ENCODE results near the gene JAKMIP2. TPM values are rescaled to one million over a fixed set of nuclear protein-coding genes. Genes with fewer than 3 reads are reported as not detected.

JAKMIP2 gene
- total RNA-seq, 2 donors from 2014 or later: 0.10 to 0.42 TPM

DNA sequence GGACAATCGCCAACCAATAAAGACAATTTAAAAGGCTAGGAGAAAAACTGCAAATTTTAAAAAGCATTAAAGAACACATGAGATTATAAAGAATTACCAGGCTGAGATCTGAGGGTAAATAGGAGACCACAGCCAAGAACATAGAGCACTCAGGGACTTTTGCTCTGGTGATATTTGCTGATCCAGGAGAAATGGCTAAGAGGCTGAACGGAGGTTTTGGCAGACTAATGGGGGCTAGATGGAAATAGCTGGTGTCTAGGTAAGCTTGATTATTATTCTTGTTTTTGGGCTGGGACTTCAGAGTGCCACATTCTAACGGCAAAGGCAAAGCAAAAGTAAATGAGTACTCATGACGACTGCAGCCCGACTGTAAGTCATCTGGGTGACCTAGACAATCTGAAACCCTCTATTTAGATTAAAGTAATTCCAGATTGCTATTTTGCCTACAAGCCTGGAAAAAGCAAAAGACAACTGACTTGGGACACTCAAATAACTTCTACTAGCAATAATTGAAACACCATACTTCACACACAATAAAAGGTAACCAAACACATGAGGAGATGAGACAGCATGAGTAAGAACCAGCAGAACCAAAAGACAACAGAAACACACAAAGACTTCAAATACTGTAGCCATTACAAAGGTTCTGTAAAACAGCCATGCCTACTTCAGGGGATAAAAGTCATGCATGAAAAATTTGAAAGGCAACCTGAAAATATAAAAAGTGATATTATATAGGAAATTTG lies 68.8 kb downstream of the JAKMIP2 start:
- intact Hi-C loops (cut with DNase I): no loop called here
- DNase-seq (ENCODE audit: low spot score): no peak

DNA sequence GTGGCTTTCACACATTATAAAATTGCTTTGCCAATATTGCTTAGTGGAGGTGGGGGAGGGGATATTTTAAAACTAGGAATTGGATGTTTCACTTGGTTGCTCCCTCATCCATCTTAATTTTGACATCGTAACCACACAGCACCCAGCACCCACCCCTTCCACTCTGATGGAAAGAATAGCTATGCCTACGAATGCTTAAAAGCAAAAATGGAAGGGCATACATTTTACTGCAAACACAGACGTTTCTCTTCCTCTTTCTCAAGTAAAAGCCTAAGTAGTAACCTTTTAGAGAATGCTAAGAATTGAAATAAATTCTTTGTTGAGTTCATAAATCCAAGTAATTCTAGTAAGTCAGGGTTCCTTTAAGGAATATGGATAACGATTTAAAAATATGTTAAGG lies 69.9 kb downstream of the JAKMIP2 start:
- intact Hi-C loops (cut with DNase I): no loop called here
- no peak for DNase-seq (ENCODE audit: low spot score)

DNA sequence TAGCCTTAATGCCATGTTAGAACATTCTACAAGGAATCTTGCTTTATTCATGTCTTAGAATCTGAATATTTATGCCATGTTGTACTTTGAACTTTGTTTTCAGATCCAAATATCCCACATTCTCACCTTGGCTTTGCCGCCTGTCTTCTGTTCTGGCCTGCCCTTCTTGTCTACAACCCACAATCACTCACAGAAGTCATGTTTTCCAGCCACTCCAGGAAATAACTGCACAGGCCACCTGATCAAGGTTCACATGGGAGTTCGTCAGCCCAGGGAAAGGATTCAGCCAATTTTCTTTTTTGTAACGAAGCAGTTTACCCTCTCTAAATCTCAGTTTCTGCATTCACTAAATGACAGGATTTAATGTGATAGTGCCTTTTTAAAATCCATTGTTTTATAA lies 70.5 kb downstream of the JAKMIP2 start:
- no peak for DNase-seq (ENCODE audit: low spot score)
- intact Hi-C loops (cut with DNase I): no loop called here

DNA sequence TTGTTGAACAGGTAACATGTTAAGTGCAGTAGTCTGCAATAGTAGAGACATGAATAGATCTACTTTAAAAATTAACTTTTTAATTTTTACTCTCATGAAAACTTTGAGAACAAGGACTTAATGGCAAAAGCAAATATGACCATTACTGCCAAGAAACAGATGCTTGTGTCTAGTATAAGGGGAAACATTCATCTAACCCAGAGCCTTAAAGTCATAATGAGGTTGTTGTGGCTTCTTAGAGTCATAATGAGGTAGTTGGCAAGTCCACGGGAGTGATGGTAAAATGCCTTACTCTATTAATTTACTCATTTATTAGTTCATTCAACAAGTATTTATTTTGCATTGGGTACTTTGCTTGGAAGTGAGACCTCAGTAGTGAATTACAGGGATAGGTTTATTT lies 71.5 kb downstream of the JAKMIP2 start:
- DNase-seq (ENCODE audit: low spot score): no peak
- intact Hi-C loops (cut with DNase I): no loop called here

DNA sequence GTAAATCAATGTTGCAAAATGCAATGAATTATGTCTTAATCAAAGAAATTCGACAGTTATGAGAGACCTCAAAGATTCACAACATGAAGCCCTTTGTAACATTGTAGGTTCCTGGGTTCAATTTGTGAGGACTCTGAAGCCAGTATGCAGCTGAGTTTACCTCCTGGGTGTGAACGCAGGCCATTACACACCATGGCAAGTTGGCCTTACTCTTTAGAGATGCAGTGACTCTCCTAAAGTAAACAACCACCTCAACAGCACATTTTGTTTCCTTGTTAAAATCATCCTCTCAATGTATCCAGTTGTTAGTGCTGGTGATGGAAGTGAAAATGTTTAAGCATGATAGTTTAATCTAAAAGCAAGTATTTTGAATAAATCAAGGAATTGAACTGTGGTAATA lies 73.8 kb downstream of the JAKMIP2 start:
- intact Hi-C loops (cut with DNase I): no loop called here
- no peak for DNase-seq (ENCODE audit: low spot score)

DNA sequence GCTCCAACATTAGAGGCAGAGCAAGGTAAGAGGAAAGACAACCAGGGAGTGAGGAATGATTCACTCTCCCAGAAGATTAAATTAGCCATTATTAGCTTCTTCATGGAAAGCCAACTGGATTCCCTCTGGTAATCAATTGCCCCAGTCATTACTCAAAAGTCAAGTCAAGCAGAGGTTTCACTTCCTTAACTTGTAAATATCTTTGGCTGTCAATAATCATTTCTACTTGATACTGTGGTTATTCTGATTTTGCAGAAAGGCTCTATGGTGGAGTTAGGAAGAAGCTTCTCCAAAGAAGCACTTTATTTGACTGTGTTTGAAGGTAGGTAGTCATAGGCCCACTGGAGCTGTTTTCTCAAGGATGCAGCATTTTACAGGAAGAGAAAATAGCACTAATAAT lies 78.0 kb downstream of the JAKMIP2 start:
- no peak for DNase-seq (ENCODE audit: low spot score)
- intact Hi-C loops (cut with DNase I): no loop called here

DNA sequence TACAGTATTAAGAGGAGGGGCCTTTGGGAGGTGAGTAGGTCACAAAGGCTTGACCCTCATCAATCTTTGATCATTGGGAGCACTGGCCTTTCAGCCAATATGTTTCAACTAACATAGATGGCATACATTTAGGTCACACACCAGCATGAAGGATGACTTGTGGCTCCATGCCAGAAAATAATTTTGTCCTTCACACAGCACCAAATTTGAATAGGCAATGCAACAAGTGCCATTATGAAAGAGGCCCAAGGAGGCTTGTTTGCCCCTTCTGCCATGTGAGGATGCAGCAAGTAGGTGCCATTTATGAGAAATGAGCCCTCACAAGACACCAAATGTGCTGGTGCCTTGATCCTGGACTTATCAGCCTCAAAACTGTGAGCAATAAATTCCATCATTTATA lies 81.1 kb downstream of the JAKMIP2 start:
- intact Hi-C loops (cut with DNase I): no loop called here
- no peak for DNase-seq (ENCODE audit: low spot score)

DNA sequence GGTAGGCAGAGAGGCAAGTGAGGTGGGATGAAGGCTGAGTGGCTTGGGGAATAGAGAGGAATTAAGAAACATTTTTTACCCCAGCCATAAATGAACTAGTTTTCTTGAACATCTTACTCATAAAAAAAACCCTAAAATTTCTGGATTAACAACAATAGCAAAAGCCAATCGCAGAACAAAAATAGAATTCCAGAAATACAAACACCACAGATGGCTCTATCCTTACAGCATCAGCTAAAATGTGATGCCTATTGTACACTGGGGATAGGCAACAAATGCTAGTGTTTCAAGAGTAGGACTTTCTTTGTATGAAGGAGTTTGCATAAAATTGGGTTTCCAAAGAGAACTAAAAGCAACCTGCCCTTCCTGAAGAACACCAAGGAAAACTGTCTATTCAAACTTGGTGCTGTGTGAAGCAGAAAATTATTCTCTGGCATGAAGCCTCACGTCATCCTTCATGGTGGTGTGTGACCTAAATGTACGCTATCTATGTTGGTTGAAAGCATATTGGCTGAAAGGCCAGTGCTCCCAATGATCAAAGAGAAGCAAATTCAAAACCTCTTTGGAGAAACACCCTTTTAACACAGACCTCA lies 82.9 kb downstream of the JAKMIP2 start:
- intact Hi-C loops (cut with DNase I): no loop called here
- no peak for DNase-seq (ENCODE audit: low spot score)

DNA sequence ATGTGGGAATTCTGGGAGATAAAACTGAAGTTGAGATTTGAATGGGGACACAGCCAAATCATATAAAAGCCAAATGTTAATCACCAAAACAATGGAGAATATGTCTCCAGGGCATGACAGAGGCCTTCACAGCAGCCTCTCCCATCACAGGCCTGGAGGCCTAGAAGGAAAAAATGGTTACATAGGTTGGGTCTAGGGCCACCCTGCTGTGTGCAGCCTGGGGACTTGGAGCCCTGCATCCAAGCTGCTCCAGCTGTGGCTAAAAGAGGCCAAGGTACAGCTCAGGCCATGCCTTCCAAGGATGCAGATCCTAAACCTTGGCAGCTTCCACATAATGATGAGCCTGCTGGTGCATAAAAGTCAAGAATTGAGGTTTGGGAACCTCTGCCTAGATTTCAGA lies 85.1 kb downstream of the JAKMIP2 start:
- DNase-seq (ENCODE audit: low spot score): no peak
- intact Hi-C loops (cut with DNase I): no loop called here

DNA sequence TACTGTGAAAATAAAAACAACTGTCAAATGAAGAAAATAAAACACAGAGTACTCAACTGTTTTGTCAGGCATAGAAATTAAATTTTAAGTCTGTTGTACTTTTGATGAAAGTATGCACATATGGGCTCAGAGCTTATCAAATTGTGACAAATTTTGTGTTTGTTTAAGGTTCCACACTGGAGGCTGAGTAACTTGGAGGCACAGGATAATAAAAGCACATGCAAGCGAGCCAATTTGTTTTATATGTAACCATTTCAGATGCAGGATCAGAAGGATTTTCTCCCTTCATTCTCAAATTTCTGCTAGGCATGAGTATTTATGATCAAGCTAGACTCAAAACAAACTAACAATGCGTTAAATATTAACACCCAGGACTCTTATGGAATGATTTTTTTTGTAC lies 87.8 kb downstream of the JAKMIP2 start:
- DNase-seq (ENCODE audit: low spot score): no peak
- intact Hi-C loops (cut with DNase I): no loop called here

DNA sequence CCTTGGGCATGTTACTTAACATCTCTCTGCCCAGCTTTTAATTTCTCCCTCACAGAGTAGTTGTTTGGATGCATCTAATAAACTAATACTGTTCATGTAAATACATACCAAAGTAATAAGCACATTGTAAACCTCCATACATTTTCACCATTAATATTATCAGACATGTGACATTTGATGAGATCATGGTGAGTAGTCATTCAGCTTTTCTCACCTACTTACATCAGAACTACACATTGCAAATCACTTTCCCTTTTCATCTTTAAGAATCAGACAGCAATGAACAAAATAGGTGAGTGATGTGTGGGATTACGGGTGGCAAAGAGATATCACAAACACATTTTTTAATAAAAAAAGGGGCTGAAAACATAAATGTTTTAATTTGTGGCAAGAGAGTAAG lies 89.3 kb downstream of the JAKMIP2 start:
- DNase-seq (ENCODE audit: low spot score): no peak
- intact Hi-C loops (cut with DNase I): loop anchor here in 1 of 2 donors (2.0 kb wide), 1 partner anchor 58 kb away; no protein-coding TSS in a partner anchor

DNA sequence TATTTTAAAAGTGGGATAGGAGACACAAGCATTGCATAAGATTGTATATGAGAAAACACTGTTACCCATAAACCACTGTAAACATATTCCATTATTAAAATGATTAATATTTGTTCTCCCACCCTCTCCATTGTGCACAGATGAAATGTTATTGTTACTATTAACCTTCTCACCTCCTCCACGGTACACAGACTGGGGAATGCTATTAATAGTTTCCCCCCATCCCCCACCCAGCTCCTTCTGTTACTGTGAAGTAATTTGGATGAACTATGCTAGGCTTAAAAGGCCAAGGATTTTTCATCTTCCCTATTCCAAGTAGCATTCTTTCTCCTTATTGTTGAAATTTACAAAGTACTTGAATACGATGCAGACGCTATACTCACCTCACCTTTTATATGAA lies 91.4 kb downstream of the JAKMIP2 start:
- intact Hi-C loops (cut with DNase I): no loop called here
- DNase-seq (ENCODE audit: low spot score): no peak

DNA sequence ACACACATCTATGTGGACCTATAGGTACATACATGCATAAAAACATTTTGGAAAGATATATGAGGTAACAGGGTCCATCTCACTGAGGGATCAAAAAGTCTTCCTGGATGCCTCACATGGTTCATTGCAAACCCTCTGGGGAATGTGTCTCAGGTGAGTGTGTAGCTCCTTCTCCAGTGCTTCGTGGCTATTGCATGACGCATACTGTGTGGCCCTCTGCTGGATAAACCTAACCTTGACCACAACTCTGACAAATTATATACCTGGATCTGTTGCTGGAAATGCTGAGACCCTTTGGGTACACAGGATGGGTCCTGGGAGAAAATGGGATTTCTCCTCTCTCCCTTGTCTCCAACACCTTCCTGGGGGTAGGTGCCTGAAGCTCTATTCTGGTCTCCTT lies 91.9 kb downstream of the JAKMIP2 start:
- DNase-seq (ENCODE audit: low spot score): no peak
- intact Hi-C loops (cut with DNase I): no loop called here

DNA sequence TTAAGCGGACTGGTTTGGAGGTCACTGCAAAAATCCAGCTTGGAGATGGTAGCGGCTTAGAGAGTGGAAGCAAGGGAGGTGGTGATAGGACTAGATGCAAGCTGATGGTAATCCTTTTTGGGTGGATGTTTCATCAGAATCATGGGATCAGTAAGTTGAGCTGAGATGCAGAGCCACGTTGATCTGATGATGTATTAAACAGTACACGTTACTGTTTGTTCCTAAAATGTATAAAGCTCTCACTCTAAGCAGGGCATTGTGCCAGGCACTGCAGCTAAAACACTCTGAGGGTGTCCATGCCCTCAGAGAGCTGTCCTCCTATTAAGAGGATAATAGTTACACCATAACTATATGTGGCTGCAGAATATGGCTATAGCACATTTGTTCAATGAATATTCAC lies 93.1 kb downstream of the JAKMIP2 start:
- intact Hi-C loops (cut with DNase I): no loop called here
- DNase-seq (ENCODE audit: low spot score): no peak

DNA sequence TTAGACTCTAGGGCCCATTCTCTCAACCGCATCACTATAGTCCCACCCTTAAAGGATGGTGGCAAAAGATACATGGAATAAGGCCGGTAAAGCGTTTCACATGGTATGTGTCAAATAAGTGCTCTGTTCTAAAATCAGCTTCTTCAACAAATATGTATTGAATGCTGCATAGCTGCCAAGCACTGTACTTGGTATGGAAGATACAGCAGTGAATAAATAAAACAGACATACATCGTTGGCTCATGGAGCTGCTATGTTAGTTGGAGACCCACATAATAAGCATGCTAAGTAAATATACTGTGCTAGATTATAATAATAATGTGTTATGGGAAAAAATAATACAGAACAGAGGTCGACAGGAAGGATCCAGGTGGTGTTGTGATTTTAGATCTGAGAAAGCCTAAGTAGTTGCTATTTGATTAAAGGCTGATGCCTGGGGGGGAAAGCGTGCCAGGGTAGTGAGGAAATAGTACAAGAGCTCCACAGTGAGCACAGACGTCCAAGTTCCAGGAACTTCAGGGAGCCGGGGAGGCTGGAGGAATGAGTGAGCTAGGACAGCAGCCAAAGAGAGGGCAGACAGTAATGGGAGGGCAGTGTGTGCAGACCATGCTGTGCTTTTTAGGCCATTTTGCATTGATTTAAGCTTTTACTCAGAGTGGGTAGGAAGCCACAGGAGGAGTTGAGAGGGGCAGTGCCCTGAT lies 93.7 kb downstream of the JAKMIP2 start:
- peak; percentile 80 for DNase-seq (ENCODE audit: low spot score)

DNA sequence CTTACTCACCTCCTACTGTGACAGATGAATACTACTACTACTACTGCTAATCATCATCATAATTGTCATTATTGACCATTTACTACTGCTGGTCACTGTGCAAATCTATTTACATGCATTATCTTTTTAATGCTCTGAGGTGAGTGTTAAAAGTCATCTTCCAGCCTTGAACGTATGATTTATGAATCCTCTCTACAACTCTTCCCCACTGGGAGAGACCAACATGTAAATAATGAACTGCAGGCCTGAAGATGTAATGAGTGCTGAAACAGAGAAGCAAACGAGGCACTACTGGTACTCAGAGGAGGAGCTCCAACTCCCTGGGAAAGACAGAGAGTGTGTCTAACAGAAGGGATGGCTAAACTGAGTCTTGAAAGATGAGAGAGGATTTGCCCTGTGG lies 95.4 kb downstream of the JAKMIP2 start:
- intact Hi-C loops (cut with DNase I): no loop called here

More for the DNA sequence above, 93.7 kb downstream of the JAKMIP2 start:
- intact Hi-C loops (cut with DNase I): no loop called here

DNA sequence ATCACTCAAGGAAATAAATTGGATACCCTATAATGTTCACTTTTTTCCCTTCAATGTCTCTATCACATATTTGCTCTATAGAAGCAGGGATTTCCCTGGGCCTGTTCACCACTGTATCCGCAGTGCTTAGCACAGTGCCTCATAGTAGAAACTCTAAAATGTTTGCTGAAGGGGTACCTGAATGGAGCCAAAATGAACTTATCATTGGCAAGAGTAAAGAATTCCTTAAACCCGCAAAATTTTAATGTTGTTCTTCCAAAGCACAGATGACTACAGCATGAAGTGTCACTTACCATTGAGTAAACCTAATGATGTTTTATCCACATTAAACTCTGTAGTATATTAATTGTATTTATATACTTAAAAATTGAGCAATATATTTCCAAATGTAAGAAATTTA lies 96.1 kb downstream of the JAKMIP2 start:
- intact Hi-C loops (cut with DNase I): no loop called here
- DNase-seq (ENCODE audit: low spot score): no peak

More for the DNA sequence above, 95.4 kb downstream of the JAKMIP2 start:
- no peak for DNase-seq (ENCODE audit: low spot score)

DNA sequence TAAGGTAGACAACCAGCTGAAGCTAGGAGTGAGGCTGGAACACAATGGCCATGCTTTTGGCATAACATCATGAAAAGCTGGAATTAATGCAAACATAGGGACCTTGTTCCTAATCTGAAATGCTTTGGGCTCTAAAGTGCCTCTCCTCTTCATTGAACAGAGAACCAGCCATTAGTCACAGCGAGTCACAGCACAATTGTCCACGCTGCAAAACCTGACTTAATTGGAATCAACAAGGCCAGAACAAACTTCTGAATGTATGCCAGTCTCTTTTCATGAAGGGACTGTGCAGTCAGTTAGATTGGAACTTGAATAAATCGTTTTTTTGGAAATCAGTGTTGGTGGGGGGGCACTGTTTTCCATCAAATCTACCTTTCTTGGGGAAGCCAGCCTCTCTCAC lies 96.5 kb downstream of the JAKMIP2 start:
- intact Hi-C loops (cut with DNase I): loop anchor here in 1 of 2 donors (1.0 kb wide), 1 partner anchor 19 kb away; no protein-coding TSS in a partner anchor
- DNase-seq (ENCODE audit: low spot score): no peak

DNA sequence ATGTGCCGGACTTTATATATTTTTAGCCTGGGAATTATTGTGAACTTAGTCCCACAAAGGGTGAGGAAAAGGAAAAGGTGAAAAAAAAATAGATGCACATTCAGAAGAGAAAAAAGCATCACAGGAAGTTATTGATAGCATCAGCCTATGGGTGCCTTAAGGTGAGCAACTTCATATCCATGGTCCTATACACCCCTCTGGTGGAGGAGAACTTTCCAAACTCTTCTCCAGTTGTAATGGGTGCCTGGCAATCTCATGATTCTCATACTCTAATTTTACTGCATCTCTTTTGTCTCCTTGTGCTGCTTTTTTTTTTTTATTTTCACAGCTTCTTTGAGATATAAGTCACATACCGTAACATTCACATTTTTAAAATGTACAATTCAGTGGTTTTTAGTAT lies 107.4 kb downstream of the JAKMIP2 start:
- intact Hi-C loops (cut with DNase I): no loop called here
- no peak for DNase-seq (ENCODE audit: low spot score)

DNA sequence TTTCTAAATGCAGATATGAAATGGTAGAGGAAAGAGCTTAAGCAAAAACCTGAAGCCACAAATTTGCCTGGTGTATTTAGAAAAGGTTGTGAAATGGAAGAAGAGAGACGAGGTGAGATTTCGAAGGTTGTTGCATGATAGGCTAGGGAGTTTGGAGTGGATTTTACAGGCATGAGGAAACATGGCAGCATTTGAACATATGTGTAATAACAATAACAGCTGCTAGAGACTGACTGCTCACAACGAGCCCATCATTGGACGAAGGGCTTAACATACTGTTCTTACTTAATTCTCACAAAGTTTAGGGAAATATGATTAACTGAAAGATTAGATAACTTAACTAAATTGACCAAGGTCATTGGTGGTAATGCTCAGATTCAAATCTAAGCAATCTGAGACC lies 108.1 kb downstream of the JAKMIP2 start:
- intact Hi-C loops (cut with DNase I): no loop called here
- no peak for DNase-seq (ENCODE audit: low spot score)

DNA sequence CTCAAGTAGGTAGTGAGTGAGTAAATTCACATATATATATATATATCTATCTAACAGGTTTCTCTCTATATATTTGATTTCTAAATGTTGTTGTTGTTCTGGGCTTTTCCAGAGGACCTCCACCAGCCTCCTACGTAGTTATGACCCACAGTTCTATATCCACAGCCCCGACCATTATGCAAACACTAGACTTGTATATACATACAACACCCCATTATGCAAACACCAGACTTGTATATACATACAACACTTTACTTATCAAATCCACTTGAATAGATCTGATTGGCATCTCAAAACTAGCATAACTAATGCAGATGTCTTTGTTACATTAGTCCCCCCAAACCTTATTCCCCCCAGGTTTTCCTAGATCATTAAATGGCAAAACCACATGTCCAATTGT lies 108.7 kb downstream of the JAKMIP2 start:
- DNase-seq (ENCODE audit: low spot score): no peak
- intact Hi-C loops (cut with DNase I): no loop called here

Measured in posterior vena cava (tissue), 2 donors.